HK-2 (cell line): Measurements from ENCODE around the gene KCNMA1.
"Not testable (repeated sequence)": the region's sequence is repeated elsewhere in the genome, so short reads cannot be mapped to it uniquely, and the experiment has no call there.

Experiments used
- DNase-seq: peaks from one replicate; pipeline ENCODE4 v3.0.0-alpha.2; 2018; ENCODE audit not compliant: unreplicated experiment

KCNMA1 gene

DNA sequence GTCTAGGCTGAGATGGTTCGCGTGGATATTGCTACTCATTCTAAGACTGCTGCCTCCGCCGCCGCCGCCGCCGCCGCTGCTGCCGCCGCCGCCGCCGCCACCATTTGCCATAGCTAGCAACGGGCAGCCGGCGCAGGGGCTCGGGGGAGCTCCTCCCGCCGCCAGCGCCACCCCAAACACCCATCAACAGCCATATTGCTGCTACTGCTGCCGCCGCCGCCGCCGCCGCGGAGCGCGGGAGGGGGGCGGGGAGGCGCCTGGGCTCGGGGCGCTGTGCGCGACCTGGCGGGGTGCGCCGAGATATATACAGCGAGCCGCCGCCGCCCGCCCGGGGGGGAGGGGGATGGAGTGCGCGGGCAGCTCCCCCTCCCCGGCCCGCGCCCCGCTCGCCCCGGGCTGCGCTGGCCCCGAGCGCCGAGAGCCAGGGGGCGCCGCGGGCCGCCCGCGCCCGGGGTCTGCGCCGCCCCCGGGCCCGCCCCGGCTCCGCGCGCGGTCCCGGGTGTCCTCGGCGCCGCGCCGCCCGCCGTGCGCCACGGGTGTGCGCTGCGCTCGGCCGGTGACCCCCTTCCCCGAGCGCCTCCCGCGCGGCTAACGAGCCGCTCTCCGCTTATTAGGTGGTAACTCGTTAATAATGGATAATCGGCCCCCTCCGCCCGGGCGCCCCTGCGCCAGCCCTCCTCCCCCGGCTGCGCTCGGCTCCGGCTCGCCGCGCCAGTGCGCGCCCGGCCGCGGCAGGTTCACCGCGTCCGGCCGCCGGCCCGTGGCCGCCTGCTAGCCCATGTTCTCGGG, at the start of gene KCNMA1:
Gene KCNMA1, minus strand, starts transcription at position 277 of the 789 bp plus-strand sequence.
- DNase-seq, result peak; percentile 73

DNA sequence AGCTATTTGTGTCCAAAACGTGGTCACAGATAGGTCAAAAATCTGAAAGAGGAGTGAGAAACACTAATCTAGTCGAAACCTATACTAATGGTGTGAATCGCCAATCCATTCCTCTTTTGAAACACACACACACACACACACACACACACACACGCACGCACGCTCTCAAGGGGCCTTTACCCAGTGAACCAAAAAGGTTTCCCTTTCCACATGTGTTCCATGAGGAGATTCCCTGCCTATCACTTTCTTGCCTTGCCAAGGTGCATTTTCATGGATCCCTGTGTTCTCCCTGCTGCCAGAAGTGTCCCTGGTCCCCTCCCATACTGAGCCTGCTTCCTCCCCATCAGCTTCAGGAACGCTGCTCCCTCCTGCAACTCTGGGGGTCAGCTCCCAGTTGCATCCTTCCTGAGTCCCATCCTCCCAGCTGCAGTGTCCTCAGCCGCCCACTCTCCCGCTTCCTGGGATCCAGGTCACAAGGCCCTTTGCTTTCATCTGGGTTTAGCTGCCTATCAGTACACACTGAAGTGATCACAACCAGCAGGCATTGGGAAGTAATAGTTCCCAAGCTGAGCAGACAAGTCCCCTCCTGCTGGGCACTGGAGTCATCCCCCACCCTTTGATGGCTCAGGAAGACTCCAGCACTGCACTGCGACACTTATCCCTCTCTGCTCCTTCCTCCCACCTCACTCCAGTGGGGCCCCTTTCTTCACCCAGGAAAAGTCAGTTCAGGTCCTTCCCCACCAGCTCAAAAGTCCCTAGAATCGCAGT, 49.2 kb upstream of the KCNMA1 start:
- no peak for DNase-seq

DNA sequence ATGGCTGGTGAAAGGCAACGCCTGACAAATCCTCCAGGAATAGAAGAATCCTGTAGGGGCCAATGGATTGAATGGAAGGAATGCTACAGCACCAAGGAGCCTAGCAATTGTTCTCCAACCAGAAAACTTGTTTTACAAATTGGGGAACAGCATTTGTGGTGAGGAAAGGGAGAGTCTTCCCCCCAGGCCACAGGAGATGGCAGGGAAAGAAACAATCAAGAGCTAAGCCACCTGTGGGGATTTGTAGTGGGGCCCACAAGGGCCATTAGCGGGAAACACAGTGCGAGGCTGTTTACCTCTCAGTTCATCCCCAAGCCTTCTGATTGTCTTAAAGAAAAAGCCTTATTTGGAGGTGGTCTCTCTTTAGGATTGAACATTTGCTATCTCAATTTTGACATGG, 48.5 kb upstream of the KCNMA1 start:
- no peak for DNase-seq

DNA sequence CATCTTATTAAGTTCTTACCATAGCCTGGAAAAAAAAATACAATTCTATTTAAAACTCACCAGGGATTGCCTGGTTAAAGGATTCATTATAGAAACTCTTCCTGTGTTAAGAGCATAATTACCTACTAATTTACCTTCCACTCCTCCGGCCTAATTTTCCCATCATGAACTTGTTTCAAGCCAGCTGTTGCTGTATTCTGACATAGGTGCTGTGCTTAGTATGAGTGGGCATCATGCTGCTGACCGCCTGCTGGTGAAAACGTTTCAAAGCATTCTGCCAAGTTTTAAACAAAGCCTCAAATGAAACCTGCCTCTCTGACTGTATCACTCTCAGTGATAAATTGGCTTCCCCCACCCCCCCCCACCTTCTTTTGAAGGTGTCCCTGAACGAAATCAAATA, 47.8 kb upstream of the KCNMA1 start:
- DNase-seq, result no peak

DNA sequence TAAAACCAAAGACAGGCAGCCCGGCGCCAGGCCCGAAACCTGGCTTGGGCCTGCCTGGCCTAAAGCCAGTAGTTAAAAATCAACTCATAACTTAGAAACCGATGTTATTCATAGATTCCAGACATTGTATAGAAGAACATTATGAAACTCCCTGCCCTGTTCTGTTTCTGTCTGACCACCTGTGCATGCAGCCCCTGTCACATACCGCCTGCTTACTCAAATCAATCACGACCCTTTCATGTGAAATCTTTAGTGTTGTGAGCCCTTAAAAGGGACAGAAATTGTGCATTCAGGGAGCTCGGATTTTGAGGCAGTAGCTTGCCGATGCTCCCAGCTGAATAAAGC, 45.5 kb upstream of the KCNMA1 start:
- not testable (repeated sequence) for DNase-seq

DNA sequence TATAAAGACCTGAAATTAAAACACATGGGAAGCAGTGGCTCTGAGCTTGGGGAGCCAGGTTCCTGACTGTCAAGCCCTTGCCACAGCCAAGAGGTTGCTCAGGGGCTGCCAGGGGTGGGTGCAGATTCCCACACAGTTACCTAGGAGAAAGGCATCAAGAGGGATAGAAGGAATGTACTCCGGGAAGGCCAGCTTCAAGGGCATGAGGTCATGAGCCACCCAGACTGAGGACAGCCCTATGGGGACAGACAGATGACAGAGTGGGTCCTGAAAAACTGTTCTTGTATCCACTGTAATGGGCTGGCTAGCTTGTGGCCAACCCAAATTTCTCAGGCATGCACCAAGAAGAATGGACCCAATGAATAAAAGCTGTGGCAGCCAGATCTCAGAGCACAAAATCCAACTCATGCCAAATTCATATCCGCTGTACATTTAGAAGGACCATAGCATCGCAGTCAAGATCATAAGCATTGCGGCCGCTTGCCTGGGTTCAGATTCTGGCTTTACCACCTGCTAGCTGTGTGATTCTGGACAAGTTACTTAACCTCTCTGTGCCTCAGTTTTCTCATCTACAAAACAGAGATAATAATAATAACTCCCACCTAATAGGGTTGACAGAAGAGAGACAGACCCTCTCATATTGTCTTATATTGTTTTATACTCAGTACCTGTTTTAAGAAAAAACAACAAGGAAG, 44.9 kb upstream of the KCNMA1 start:
- DNase-seq, result no peak

DNA sequence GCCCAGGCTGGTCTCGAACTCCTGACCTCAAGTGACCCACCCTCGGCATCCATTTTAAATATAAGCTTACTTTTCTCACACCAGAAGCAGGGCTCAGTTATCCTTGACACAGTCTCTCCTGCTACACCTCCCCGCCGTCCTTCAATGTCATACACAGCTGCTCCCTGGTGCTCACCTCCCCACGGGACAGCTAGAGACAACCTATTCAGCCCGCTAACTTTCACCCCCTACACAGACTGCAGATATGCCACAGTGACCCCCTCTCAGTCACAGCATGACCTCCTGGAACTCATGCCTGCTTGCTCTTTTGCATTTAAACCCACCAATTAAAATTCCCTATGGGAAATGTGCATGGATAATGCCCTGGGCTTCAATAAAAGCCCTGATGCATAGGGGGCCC, 44.2 kb upstream of the KCNMA1 start:
- DNase-seq, result no peak

DNA sequence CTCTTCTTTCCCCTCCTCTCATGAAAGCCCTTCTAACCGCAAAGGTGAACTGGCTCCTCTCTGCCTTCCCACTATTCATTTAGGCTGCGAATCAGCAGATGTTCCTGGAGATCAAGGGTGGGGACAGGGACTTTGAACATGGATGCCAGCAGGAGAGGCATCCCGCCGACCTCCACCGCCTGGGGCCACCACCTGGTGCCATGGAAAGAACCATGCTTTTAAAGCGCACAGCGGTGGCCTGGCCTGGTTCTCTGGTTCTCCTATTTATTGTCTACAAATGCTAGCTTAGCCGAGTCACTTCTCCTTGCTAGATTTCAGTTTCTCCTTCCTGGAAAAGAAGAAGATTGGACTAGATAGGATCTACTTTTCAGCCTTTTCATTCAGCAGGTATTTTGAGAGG, 43.2 kb upstream of the KCNMA1 start:
- DNase-seq, result no peak

DNA sequence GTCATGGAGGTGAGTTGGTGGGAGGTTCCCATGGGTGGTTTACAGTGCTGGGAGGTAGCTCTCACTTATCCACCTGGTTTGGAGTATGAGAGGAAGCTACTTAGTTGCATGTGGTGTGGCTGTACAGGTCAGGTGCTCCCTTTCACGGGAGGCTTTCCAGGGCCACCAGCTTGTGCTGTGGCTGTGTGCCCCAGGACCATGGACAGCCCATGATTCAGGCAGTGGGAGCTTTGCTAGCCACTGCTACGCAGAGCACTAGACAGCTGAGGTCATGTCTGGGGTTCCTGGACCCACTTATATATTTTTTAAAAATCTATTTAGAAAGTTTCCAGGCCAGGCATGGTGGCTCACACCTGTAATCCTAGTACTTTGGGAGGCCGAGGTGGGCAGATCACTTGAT, 42.5 kb upstream of the KCNMA1 start:
- no peak for DNase-seq

DNA sequence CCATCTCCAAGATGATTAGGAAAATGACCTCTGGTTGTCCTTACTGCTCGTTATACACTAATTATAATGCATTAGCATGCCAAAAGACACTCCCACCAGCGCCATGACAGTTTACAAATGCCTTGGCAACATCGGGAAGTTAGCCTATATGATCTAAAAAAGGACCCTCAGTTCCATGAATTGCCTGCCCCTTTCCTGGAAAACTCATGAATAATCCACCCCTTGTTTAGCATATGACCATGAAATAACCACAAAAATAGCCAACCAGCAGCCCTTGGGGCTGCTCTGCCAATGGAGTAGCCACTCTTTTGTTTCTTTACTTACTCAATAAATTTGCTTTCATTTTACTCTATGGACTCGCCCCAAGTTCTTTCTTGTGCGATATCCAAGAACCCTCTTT, 41.6 kb upstream of the KCNMA1 start:
- DNase-seq, result no peak

DNA sequence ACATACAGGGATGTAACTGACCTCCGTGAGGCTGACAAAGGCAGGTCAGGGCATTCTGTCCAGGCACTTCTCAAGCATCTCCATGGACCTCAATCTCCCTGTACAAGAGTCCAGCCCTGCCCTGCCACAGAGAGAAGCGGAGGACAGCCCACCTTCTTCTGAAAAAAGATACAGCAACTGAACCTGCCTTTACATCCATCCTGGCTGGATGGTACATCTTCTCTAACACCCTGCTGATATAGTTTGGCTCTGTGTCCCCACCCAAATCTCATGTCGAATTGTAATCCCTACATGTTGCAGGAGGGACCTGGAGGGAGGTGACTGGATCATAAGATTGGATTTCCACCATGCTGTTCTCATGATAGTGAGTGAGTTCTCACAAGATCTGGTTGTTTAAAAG, 40.5 kb upstream of the KCNMA1 start:
- DNase-seq, result no peak

DNA sequence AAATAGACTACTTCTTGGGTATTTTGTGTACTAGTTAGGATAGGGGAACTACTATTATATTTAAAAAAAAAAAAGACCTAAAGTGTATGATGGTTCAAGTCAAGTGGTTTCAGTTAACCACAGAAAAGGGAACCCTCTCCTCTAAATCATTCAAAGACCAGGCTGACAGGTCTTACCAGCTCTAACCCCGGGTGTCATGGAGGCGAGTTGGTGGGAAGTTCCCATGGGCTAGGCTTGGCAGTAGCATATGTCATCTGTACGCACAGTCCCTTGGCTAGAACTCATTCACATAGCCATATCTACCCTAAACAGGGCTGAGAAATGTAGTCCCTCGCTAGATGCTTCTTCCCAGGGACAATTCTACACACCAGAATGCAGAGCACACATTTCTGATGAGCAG, 37.7 kb upstream of the KCNMA1 start:
- DNase-seq, result no peak

DNA sequence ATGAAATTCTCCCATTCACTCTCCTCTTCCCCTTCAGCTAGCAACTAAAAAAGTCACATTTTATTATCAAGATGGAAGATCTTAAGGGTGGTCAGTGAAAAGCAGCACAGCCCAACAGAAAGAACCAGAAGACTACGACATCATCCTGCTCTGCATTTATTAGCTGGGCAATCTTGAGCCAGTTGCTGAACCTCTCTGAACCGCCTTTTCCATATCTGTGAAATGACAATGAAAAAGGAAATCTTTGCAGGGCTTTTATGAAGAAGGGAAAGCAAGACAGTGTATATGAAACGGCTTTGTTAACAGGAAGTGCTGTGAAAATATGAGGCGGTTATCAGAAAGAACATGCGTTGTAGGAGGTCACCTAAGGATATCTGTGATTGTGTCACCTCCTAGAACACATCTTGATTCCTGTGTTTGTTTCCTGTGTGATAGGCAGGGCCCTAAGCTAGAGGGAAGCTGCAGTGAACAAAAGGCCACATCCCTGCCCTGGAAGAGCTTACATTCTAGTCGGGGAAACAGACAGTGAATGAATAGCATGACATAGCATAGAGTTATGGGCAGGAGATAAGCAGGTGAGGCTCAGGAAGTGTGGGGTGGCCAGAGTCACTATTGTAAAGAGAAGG, 36.0 kb upstream of the KCNMA1 start:
- no peak for DNase-seq

DNA sequence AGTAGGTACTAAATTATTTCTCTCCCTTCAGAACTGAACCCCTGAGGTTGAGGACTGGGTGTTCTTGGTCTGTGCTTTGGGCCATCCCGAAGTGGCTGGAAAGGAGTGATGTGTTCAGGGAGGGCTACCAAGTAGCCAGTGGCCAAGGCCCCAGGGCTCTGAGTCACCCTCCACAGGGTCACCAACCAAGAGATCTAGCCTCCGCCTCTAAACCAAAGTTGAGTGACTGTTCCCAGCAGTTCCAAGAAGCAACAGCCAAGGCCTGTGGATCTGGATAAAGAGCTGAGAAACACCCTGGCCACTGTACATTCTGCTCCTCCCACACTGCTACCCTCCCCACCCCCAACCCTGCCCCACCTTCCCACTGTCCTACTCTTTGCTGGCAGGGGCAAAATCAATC, 35.5 kb upstream of the KCNMA1 start:
- DNase-seq, result no peak

DNA sequence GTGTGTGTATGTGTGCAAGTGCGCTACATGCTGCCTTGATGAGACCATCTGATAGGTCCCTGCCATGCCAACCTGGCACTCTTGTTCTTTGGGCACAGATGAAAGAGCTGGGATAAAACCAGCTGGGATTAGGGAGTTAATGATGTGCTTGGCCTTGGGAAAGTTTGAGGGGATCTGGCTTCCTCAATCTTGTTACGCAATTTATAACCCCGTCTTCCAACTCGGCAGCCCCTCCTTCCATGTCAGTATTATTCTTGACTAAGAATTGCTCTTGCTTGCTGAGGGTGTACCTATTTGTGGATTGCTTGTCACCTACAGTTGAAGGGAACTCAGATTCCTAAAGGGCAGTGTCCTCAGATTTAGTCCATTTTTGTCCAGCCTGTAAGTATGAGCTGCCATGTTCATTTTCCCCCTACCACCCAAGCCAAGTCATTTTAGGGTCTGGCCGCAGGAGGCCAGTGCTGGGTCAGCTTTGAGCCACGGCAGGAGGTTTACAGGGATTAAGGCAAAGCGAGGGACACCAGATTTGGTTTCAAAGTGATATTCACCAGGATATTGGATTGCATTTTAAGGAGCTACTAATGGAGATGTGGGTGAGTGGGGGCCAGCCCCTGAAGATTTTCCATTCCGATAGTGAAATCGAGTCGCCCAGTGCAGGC, 34.1 kb upstream of the KCNMA1 start:
- DNase-seq, result no peak

DNA sequence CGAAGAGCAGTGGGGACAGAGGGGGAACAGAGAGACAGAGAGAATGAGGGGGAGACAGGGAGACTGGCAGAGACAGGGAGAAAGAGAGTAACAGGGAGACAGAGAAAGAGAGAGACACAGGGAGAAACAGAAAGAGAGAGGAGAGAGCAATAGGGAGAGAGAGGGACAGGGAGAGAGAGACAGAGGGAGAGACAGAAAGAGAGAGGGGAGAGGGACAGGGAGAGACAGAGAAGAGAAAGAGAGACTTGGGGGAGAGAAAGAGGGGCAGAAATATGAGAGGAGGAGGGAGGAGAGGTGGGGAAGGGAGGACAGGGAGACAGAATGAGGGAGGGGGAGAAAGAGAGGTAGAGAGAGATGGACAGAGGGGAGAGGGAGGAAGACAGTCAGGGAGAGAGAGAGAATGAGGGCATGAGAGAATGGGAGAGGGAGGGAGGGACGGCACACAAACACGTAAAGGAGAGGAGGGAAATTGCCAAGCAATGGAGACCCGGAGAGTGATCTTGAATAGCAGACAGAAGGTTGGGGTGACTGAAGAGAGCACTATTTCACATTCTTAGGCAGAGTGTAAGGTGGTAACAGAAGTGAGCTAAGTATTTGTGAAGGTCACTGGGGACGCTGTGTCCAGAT, 33.3 kb upstream of the KCNMA1 start:
- DNase-seq, result no peak

DNA sequence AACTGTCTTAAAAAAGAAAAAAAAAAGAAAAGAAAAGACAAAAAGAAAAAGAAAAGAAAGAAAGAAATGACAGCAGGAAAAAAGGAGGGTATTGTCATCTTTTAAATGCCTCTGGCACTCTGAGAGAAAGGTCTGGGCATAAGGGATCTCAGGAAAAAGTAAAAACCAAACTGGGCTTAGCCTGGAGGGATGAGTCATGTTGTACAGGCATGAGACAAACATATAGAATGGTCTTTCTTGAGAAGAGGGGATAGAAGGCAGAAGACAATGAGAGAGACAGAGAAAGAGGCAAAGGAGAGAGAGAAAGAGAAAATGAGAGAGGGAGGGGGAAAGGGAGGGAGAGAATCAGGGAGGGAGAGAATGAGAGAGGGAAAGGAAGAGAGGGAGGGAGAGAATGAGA, 32.3 kb upstream of the KCNMA1 start:
- no peak for DNase-seq

DNA sequence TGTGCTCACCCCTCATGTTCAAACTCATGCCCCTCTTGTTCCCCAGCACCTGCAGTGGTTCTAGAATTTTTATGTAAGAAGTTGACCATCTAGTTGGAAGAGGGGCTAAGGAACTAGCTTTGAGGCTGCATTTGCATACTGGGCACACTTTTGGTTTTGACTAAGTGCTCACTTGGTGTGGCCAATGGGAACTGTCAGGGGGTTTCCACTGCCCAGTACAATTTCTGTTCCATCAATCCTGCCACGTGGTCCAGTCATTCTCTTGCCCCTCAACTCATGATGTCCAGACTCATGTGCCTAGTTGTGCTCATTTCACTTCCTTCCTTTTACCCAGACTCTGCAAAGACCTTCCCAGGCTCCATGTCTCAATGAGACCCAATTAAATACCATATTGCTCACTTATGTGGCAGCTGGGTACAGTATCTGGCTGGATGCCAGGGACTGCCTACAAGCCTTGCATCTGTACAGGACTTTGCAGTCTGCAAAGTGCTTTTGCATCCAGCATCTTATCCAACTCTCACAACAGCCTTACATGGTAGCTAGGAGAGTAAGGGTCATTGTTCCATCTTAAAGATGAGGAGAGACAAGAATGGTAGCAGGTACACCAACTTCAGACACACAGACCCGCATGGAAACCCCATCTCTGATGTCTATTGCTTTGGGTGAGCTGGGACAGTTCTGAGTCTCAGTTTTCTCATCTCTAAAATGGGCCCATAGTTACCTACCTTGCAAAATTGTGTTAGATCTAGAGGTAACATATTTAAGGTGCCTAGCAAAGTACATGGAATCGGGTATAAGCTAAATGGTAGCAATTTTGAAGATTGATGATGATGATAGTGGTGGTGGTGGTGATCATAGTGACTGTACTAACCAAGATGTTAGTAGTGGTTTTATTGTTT, 30.1 kb upstream of the KCNMA1 start:
- DNase-seq, result no peak

DNA sequence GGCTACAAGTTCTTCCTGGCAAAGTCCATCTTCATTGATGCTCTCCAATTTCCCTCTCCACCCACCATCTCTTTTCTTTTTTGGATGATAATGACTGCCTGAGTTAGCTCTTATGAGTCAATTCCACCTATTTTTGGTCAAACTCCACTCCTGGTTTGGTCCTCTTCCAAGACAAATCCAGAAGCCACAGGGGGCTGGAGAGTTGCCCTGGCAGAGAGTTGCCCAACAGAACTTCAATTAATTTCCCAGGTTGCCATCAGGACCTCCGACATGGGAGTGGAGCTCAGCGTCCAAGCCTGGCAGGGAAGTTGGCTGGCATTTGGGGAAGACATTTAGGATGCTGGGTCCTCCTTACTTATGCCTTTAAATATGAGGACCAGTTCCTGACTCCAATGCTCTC, 29.2 kb upstream of the KCNMA1 start:
- no peak for DNase-seq

DNA sequence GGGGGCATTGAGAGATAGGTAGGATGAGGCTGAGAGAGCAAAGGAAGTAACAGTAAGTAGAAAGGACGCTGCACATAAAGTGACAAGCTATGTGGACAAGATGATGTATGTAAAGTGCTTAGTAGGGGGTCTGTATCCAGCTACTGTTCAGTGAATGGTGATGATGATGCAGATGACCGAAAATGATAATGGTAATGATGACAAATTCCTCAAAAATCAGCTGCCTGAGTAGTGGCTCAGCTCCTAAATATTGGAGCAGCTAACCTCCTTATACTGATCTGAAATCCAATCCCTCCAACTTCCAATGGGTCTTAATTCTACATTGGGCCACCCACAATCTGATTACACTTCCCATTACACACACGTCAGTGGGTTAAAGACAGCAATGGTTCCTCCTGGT, 27.1 kb upstream of the KCNMA1 start:
- DNase-seq, result no peak
